K562 (cell line): ENCODE results near the gene PKP1. TPM values are rescaled to one million over a fixed set of nuclear protein-coding genes. Genes with fewer than 3 reads are reported as not detected.

ENCODE experiments used
- ATAC-seq: fragments of 200-7000 bp; cut with Tn5 transposase; 3 replicates; pipeline ENCODE4 v1.9.1; 2020; ENCODE audit warnings: moderate library complexity
- BruUV-seq: library from RNA; stranded (reverse); fragments of 400-500 nt; replicated peaks from 2 replicates; lab custom pipeline; 2021; lab: Mats Ljungman, UMichigan
- CTCF ChIA-PET: fragments of 300-600 bp; formaldehyde crosslinking; extraction: SDS; loops from one replicate; lab custom pipeline; 2021; ENCODE audit warnings: low intra/inter-chr PET ratio; lab: Yijun Ruan, JAX
- POLR2A ChIA-PET: fragments of 300-600, 350-650 bp; sonication (Branson Sonifier 250); formaldehyde crosslinking; extraction: SDS; loops from one replicate; lab custom pipeline; 2021; ENCODE audit warnings: antibody characterized with exemption, inconsistent platforms; lab: Yijun Ruan, JAX
- DNase-seq, 4 experiments: peaks; one replicate each; pipeline versions ENCODE4 v3.0.0 to v3.0.0-alpha.2; 2011 to 2018; ENCODE audit warnings: low spot score in 3 of 4, mixed read lengths in 3 of 4; ENCODE audit errors: extremely low read depth in 1 of 4
- FAIRE-seq: peaks from 2 replicates; lab custom pipeline; 2011; peaks lifted over from hg19 to GRCh38; lab: Jason Lieb, UNC
- H2AFZ ChIP-seq: 2 replicates; pipeline ENCODE4 v1.6.0; 2011; ENCODE audit warnings: low read depth, low read length, control low read depth, inconsistent platforms
- H3K27ac ChIP-seq: fragments of 200-600 bp; 3 replicates; pipeline ENCODE4 v1.8.0; 2011; ENCODE audit warnings: low read depth, mild to moderate bottlenecking, control low read depth, inconsistent platforms, low read length, moderate library complexity, mixed read lengths; ENCODE audit errors: extremely low read depth
- H3K27me3 ChIP-seq, 2 experiments: fragments of 300-600 bp in 1 of 2; 2 replicates in 1 of 2; 3 replicates in 1 of 2; pipeline versions ENCODE4 v1.6.0 to v1.8.0; 2011; ENCODE audit warnings: inconsistent platforms in 2 of 2, low read length in 2 of 2, mild to moderate bottlenecking in 1 of 2, mixed read lengths in 1 of 2, moderate library complexity in 1 of 2; ENCODE audit not compliant: control insufficient read depth in 2 of 2, insufficient read depth in 2 of 2
- H3K36me3 ChIP-seq: fragments of 300-600 bp; 3 replicates; pipeline ENCODE4 v1.8.0; 2011; ENCODE audit warnings: mild to moderate bottlenecking, low read length, inconsistent platforms; ENCODE audit not compliant: control insufficient read depth, insufficient read depth
- H3K4me1 ChIP-seq, 2 experiments: fragments of 200-600 bp in 1 of 2; replicated peaks in 1 of 2; 2 replicates in 1 of 2; 3 replicates in 1 of 2; pipeline versions ENCODE4 v1.5.1 to v1.8.0; 2011; ENCODE audit warnings: inconsistent platforms in 2 of 2, low read length in 2 of 2, mild to moderate bottlenecking in 1 of 2, mixed read lengths in 1 of 2, moderate library complexity in 1 of 2; ENCODE audit not compliant: control insufficient read depth in 2 of 2, insufficient read depth in 2 of 2
- H3K4me2 ChIP-seq: 2 replicates; pipeline ENCODE4 v1.6.1; 2011; ENCODE audit warnings: low read length, control low read depth, inconsistent platforms, mixed read lengths; ENCODE audit not compliant: insufficient read depth
- H3K4me3 ChIP-seq: fragments of 200-600 bp; sonication (generic), shearing (Covaris generic); 2 replicates; pipeline ENCODE4 v1.5.1; 2016; ENCODE audit warnings: control low read depth, inconsistent platforms
- H3K79me2 ChIP-seq: fragments of 200-600 bp; 3 replicates; pipeline ENCODE4 v1.8.0; 2011; ENCODE audit warnings: low read length, inconsistent platforms; ENCODE audit not compliant: control insufficient read depth, insufficient read depth
- H3K9ac ChIP-seq, 2 experiments: 2 replicates each; pipeline versions ENCODE4 v1.6.0 to v1.6.1; 2011; ENCODE audit warnings: low read depth in 2 of 2, low read length in 2 of 2, control low read depth in 1 of 2, inconsistent platforms in 1 of 2, mild to moderate bottlenecking in 1 of 2, mixed read lengths in 1 of 2; ENCODE audit not compliant: insufficient read depth in 1 of 2
- H3K9me1 ChIP-seq: one replicate; pipeline ENCODE4 v1.6.0; 2011; ENCODE audit warnings: inconsistent platforms, mild to moderate bottlenecking, low read length, moderate library complexity; ENCODE audit not compliant: control insufficient read depth, insufficient read depth
- H3K9me3 ChIP-seq: replicated peaks from 2 replicates; pipeline ENCODE4 v1.5.1; 2011; ENCODE audit warnings: low read depth, low read length, inconsistent platforms; ENCODE audit not compliant: control insufficient read depth, insufficient read depth
- H4K20me1 ChIP-seq: replicated peaks from 2 replicates; pipeline ENCODE4 v1.6.1; 2011; ENCODE audit warnings: low read length, inconsistent platforms, mixed read lengths; ENCODE audit not compliant: control insufficient read depth, insufficient read depth
- DACH1 ChIP-seq: fragments of 450-650 bp; IDR thresholded peaks from 2 replicates; pipeline ENCODE4 v1.6.1; 2018; ENCODE audit not compliant: partially characterized antibody
- SMC3 ChIP-seq: conservative IDR thresholded peaks from 2 replicates; pipeline ENCODE4 v1.6.1; 2011; ENCODE audit warnings: low read depth, low read length, improper control_type of control experiment; ENCODE audit not compliant: insufficient read depth
- TEAD1 ChIP-seq, 2 experiments: fragments of 450-650 bp in 1 of 2; sonication (generic) in 1 of 2; formaldehyde crosslinking; IDR thresholded peaks; 2 replicates each; pipeline versions ENCODE4 v1.4.0 to v1.8.0; 2020 to 2022; ENCODE audit warnings: mild to moderate bottlenecking in 2 of 2, missing genetic modification reagents in 1 of 2
- TEAD2 ChIP-seq: fragments of 450-650 bp; IDR thresholded peaks from 2 replicates; pipeline ENCODE4 v1.6.1; 2016; ENCODE audit warnings: missing genetic modification characterization, control low read depth, missing compliant biosample characterization
- TEAD4 ChIP-seq, 2 experiments: sonication (generic) in 1 of 2; formaldehyde crosslinking in 1 of 2; IDR thresholded peaks; 2 replicates each; pipeline versions ENCODE4 v1.6.1 to v1.8.0; 2012 to 2022; ENCODE audit warnings: borderline replicate concordance in 1 of 2, inconsistent platforms in 1 of 2, low read length in 1 of 2, mild to moderate bottlenecking in 1 of 2, missing genetic modification reagents in 1 of 2
- WGBS: fragments of 100-300 bp; shearing (Covaris generic); methylation state at CpG from one replicate; pipeline ENCODE4 v1.1.6; 2016; ENCODE audit warnings: low coverage, mixed read lengths; ENCODE audit not compliant: insufficient coverage; ENCODE audit errors: missing lambda C conversion rate; 5-methylcytosine and 5-hydroxymethylcytosine counted together
- in situ Hi-C: fragments of 300-500 bp; cut with MboI; formaldehyde crosslinking; loops from 4 replicates; pipeline ENCODE4 v1.15.0; 2018; ENCODE audit warnings: inconsistent platforms, mixed read lengths
- intact Hi-C: fragments of 100-400 bp; cut with micrococcal nuclease; formaldehyde crosslinking; loops from 2 replicates; pipeline ENCODE4 v1.14.2; 2022
- polyA plus RNA-seq, 8 experiments: library from polyadenylated mRNA; depleted of rRNA in 4 of 8; stranded (reverse) in 5 of 8; unstranded in 3 of 8; fragments of >200 nt; fragmentation: Nextera tagmentation in 2 of 8; fragmentation: Illumina TruSeq in 1 of 8; extraction: Ambion mirVana in 2 of 8; extraction: Trizol in 1 of 8; gene quantifications; 2 replicates each; pipeline versions ENCODE4 v1.2.1 to v1.2.3, GENCODE V29; 2011 to 2014; ENCODE audit warnings: inconsistent platforms in 1 of 8, missing spikeins in 1 of 8
- total RNA-seq, 7 experiments: library from RNA; depleted of rRNA in 6 of 7; stranded (reverse); fragments of >200 nt in 6 of 7; fragmentation: Illumina TruSeq in 2 of 7; extraction: Trizol in 2 of 7; gene quantifications; 2 replicates each; pipeline versions ENCODE4 v1.2.1 to v1.2.3, GENCODE V29; 2011 to 2021; ENCODE audit warnings: low replicate concordance in 1 of 7
- TF ChIP-seq, protein P1 (sequence below): fragments of 450-650 bp; IDR thresholded peaks from 2 replicates; pipeline ENCODE4 v1.6.1; 2016; ENCODE audit warnings: missing biosample characterization, missing genetic modification characterization
- TF ChIP-seq, protein P2 (sequence below), 2 experiments: fragments of 450-650 bp; formaldehyde crosslinking in 1 of 2; IDR thresholded peaks; 2 replicates each; pipeline versions ENCODE4 v1.4.0 to v1.6.1; 2014 to 2020; ENCODE audit warnings: mild to moderate bottlenecking in 2 of 2, borderline replicate concordance in 1 of 2, low read depth in 1 of 2
- TF ChIP-seq, protein P3 (sequence below), 3 experiments: IDR thresholded peaks in 2 of 3; conservative IDR thresholded peaks in 1 of 3; 2 replicates each; pipeline ENCODE4 v1.5.1; 2011 to 2012; ENCODE audit warnings: low read length in 3 of 3, mild to moderate bottlenecking in 3 of 3, control low read depth in 2 of 3, improper control_type of control experiment in 1 of 3, inconsistent platforms in 1 of 3, low read depth in 1 of 3, mixed read lengths in 1 of 3, moderate library complexity in 1 of 3; ENCODE audit not compliant: insufficient read depth in 2 of 3

Gene PKP1
- total and polyA plus RNA-seq, 9 of the 15 experiments (the other 6 are each of a cell fraction or from before 2014, with no cell fraction given): not detected

DNA sequence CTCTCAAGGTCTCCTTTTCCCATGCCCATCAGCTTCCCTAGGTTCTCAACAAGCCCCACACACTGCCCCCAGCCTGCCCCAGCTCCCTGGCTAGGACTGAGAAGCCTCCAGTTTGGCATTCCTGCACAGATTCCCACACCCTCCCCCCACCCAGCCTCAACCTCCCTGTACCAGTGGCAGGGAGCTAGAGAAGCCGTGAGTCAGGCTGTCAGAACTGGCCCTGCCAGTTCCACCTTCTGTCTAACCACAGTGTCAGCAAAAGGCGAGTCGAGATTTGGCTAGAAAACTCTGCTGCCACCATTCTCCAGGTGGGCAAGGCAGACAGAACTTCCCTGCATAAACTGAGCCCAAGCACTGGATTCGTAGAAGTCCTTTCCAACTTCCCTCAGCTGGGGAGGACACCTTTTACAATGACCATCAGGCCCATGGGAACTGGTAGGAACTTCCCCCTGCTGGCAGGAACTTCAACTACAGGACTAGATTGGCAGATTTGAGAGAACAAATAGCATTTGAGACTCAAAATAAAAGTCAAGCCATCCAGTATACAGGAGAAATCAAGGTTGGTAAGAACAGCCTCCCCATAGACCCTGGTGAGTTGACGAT, 63.1 kb downstream of the PKP1 start:
- H3K9me3 ChIP-seq: no peaks in the 10 kb centered on the region
- H3K27me3 ChIP-seq: peaks cover 0 to 44% of the 10 kb centered on the region in 2 experiments; a peak in 2 of 5 replicates
- DNase-seq: peak; percentile 57 to 60 (median 58)
- H3K9ac ChIP-seq: no peak overlapping the region
- in situ Hi-C loops (no loop called here), intact Hi-C loops (loop anchor here (1.0 to 5.0 kb wide), 2 partner anchors 37 to 94 kb away; no protein-coding TSS in a partner anchor)
- no peak overlapping the region for H3K27ac ChIP-seq
- no peaks in the 10 kb centered on the region for H3K79me2 ChIP-seq
- 1% methylated on average over 5 of the region's 5 CpGs for WGBS
- peak; percentile 91 for FAIRE-seq
- CTCF ChIA-PET: interaction anchor here (0.7 to 1.3 kb wide), 3 partner anchors 15 to 92 kb away, joined by 3 to 7 read pairs (median 3); no protein-coding TSS in a partner anchor
- H4K20me1 ChIP-seq: peaks cover 19% of the 10 kb centered on the region
- no peak overlapping the region for H3K4me3 ChIP-seq
- BruUV-seq: no TSS peak
- H3K4me2 ChIP-seq: no peak overlapping the region
- no peaks in the 10 kb centered on the region for H3K9me1 ChIP-seq
- H3K36me3 ChIP-seq: no peaks in the 10 kb centered on the region
- POLR2A ChIA-PET: interaction anchor here (0.5 to 1.0 kb wide), 5 partner anchors 16 to 210 kb away, joined by 3 read pairs; no protein-coding TSS in a partner anchor
- no peaks in the 10 kb centered on the region for H3K4me1 ChIP-seq
- ATAC-seq: peak; percentile 73
- H2AFZ ChIP-seq: no peak overlapping the region
- TF ChIP-seq TEAD2 (tag) (peak; percentile 93), DACH1 (no peak), SMC3 (0 out of 2 replicates have a peak, but pooled peaks have one; percentile 17), TEAD4 (IDR thresholded peaks at IDR 0.05; ENCODE audit: low read length) (peak; percentile 83), TEAD4 (CRISPR knock-in tag; IDR thresholded peaks at IDR 0.05; ENCODE audit: borderline replicate concordance) (no peak; the same call in 1 of the 2 replicates), TEAD1 (CRISPR knock-in tag; IDR thresholded peaks at IDR 0.05) (peak; percentile 84 to 93; a peak in 3 of 4 replicates)
- TF ChIP-seq, protein P1, sequence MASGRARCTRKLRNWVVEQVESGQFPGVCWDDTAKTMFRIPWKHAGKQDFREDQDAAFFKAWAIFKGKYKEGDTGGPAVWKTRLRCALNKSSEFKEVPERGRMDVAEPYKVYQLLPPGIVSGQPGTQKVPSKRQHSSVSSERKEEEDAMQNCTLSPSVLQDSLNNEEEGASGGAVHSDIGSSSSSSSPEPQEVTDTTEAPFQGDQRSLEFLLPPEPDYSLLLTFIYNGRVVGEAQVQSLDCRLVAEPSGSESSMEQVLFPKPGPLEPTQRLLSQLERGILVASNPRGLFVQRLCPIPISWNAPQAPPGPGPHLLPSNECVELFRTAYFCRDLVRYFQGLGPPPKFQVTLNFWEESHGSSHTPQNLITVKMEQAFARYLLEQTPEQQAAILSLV: no peak
- TF ChIP-seq, protein P2, sequence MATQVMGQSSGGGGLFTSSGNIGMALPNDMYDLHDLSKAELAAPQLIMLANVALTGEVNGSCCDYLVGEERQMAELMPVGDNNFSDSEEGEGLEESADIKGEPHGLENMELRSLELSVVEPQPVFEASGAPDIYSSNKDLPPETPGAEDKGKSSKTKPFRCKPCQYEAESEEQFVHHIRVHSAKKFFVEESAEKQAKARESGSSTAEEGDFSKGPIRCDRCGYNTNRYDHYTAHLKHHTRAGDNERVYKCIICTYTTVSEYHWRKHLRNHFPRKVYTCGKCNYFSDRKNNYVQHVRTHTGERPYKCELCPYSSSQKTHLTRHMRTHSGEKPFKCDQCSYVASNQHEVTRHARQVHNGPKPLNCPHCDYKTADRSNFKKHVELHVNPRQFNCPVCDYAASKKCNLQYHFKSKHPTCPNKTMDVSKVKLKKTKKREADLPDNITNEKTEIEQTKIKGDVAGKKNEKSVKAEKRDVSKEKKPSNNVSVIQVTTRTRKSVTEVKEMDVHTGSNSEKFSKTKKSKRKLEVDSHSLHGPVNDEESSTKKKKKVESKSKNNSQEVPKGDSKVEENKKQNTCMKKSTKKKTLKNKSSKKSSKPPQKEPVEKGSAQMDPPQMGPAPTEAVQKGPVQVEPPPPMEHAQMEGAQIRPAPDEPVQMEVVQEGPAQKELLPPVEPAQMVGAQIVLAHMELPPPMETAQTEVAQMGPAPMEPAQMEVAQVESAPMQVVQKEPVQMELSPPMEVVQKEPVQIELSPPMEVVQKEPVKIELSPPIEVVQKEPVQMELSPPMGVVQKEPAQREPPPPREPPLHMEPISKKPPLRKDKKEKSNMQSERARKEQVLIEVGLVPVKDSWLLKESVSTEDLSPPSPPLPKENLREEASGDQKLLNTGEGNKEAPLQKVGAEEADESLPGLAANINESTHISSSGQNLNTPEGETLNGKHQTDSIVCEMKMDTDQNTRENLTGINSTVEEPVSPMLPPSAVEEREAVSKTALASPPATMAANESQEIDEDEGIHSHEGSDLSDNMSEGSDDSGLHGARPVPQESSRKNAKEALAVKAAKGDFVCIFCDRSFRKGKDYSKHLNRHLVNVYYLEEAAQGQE (IDR thresholded peaks at IDR 0.05; ENCODE audit: borderline replicate concordance): peak; percentile 20; the same call in 1 of the 2 replicates
- TF ChIP-seq, protein P2 (CRISPR knock-in tag; IDR thresholded peaks at IDR 0.05; ENCODE audit: low read depth): no peak
- TF ChIP-seq, protein P3, sequence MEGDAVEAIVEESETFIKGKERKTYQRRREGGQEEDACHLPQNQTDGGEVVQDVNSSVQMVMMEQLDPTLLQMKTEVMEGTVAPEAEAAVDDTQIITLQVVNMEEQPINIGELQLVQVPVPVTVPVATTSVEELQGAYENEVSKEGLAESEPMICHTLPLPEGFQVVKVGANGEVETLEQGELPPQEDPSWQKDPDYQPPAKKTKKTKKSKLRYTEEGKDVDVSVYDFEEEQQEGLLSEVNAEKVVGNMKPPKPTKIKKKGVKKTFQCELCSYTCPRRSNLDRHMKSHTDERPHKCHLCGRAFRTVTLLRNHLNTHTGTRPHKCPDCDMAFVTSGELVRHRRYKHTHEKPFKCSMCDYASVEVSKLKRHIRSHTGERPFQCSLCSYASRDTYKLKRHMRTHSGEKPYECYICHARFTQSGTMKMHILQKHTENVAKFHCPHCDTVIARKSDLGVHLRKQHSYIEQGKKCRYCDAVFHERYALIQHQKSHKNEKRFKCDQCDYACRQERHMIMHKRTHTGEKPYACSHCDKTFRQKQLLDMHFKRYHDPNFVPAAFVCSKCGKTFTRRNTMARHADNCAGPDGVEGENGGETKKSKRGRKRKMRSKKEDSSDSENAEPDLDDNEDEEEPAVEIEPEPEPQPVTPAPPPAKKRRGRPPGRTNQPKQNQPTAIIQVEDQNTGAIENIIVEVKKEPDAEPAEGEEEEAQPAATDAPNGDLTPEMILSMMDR (IDR thresholded peaks at IDR 0.05 in 2 of 3, conservative IDR thresholded peaks at IDR 0.05 in 1 of 3; ENCODE audit: insufficient read depth in 2 of 3, low read depth in 1 of 3, low read length in 3 of 3): peak; percentile 64 to 74 (median 73)
